ENCODE data around the gene BSG. TPM values are rescaled to one million over a fixed set of nuclear protein-coding genes. Genes with fewer than 3 reads are reported as not detected.

Gene BSG
- total RNA-seq, 1 donor = 191 TPM

- no peak overlapping the region for H3K4me3 ChIP-seq (ENCODE audit: low read depth, low read length)
- TF ChIP-seq CTCF (IDR thresholded peaks at IDR 0.05; ENCODE audit: insufficient read depth, low read depth, low read length) = no peak
- no peak for DNase-seq (ENCODE audit: low read depth)
Observed at GRCh38 chr19:613732-614567, 41.6 kb downstream of the BSG start.

GRCh38 chr19:615619-616018 is 43.2 kb downstream of the BSG start:
- H3K4me3 ChIP-seq (ENCODE audit: low read depth, low read length) = no peak overlapping the region
- no peak for DNase-seq (ENCODE audit: low read depth)
- TF ChIP-seq CTCF (IDR thresholded peaks at IDR 0.05; ENCODE audit: insufficient read depth, low read depth, low read length) = no peak

GRCh38 chr19:616062-616700 is 43.8 kb downstream of the BSG start:
- no peak for DNase-seq (ENCODE audit: low read depth)
- no peak for TF ChIP-seq CTCF (IDR thresholded peaks at IDR 0.05; ENCODE audit: insufficient read depth, low read depth, low read length)
- no peak overlapping the region for H3K4me3 ChIP-seq (ENCODE audit: low read depth, low read length)

GRCh38 chr19:616747-617526 is 44.5 kb downstream of the BSG start:
- DNase-seq (ENCODE audit: low read depth) = no peak
- TF ChIP-seq CTCF (IDR thresholded peaks at IDR 0.05; ENCODE audit: insufficient read depth, low read depth, low read length) = no peak
- no peak overlapping the region for H3K4me3 ChIP-seq (ENCODE audit: low read depth, low read length)

GRCh38 chr19:617551-618246 is 45.3 kb downstream of the BSG start:
- no peak for DNase-seq (ENCODE audit: low read depth)
- TF ChIP-seq CTCF (IDR thresholded peaks at IDR 0.05; ENCODE audit: insufficient read depth, low read depth, low read length) = no peak
- no peak overlapping the region for H3K4me3 ChIP-seq (ENCODE audit: low read depth, low read length)

GRCh38 chr19:618247-618619 is 45.8 kb downstream of the BSG start:
- H3K4me3 ChIP-seq (ENCODE audit: low read depth, low read length) = no peak overlapping the region
- no peak for TF ChIP-seq CTCF (IDR thresholded peaks at IDR 0.05; ENCODE audit: insufficient read depth, low read depth, low read length)
- no peak for DNase-seq (ENCODE audit: low read depth)
